ENCODE results near the gene COPS2. TPM values are rescaled to one million over a fixed set of nuclear protein-coding genes. Genes with fewer than 3 reads are reported as not detected.

The COPS2 gene
- total RNA-seq, 2 experiments from 2014 or later: 131 to 136 TPM

GRCh38 chr15:49171790-49172189 lies 16.4 kb upstream of the COPS2 start:
- peaks cover 10% of the 10 kb centered on the region for H3K36me3 Mint-ChIP-seq (ENCODE audit: low read depth)
- no peak for DNase-seq
- ChIA-PET CTCF (interaction anchor here (0.9 kb wide), 1 partner anchor 26 kb away, joined by 3 read pairs; no protein-coding TSS in a partner anchor), POLR2A (interaction anchor here (0.6 to 3.0 kb wide), 3 partner anchors 13 to 152 kb away, joined by 3 to 15 read pairs (median 3); partner anchors contain the start of gene COPS2)
- peaks cover 62% of the 10 kb centered on the region for H3K4me1 Mint-ChIP-seq (ENCODE audit: low read depth)
- H3K27ac Mint-ChIP-seq: peak overlapping the region; percentile 93
- intact Hi-C loops (cut with DNase I, micrococcal nuclease): loop anchor here (2.0 to 10.0 kb wide), 4 partner anchors 17 to 1183 kb away; partner anchors contain the start of genes CEP152 (in 1 of the 2), COPS2 (in 1 of the 2), DTWD1 (in 1 of the 2) and FAM227B (in 1 of the 2)
- Histone ChIP-seq H3K9me3 (ENCODE audit: control insufficient read depth in 1 of 2, insufficient read depth in 1 of 2, low read length in 2 of 2) (no peaks in the 10 kb centered on the region), H3K4me1 (ENCODE audit: insufficient read depth, low read length) (peaks cover 18% of the 10 kb centered on the region), H3K27ac (ENCODE audit: low read depth in 1 of 2, low read length in 2 of 2) (no peak overlapping the region), H3K4me3 (ENCODE audit: low read length) (no peak overlapping the region), H3K36me3 (ENCODE audit: insufficient read depth, low read length) (no peaks in the 10 kb centered on the region), H3K27me3 (ENCODE audit: control insufficient read depth in 1 of 2, insufficient read depth in 2 of 2, low read length in 2 of 2) (no peaks in the 10 kb centered on the region)
- H3K4me3 Mint-ChIP-seq: peak overlapping the region; percentile 92
- H3K9me3 Mint-ChIP-seq: no peaks in the 10 kb centered on the region
- no peak for ATAC-seq (ENCODE audit: poor library complexity)
- TF ChIP-seq CTCF (IDR thresholded peaks at IDR 0.05): no peak
- no peaks in the 10 kb centered on the region for H3K27me3 Mint-ChIP-seq

DNA sequence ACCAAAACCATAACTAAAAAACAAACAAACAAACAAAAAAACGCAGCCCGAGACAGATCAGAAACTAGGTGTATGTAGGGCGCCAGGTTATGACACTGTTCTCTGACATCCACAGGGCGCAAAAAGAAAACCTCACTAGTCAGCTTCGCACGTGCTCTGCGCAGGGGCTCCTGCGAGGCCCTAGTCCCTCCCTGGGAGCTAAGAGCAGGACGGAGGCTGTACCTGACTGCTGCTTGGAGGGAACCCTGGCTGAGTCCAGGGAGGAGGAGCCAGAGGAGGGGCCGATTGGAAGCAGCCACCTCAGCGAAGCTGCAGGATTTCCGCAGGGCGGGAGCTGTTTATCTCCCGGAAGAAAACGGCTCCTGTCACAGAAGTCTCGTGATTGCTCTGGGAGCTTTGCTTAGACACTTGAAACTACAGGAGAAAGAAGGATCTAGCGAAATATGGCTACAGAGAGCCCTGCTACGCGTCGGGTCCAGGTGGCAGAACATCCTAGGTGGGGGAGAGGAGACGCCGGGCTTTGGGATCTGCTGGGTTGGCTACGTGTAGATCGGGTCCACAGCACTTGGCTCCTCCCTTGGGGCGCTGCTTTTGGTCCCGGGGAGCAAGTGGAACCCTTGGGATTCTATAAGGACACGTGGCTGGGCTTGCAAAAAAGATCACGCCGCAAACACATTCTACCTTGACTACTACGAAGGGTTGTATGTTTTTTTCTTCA lies 14.6 kb upstream of the COPS2 start, which contains the start of gene GALK2:
TSS of gene GALK2 (plus strand) at position 368 of the 718 bp plus-strand sequence. CDS start at position 444, 76 bp downstream.
- H3K9me3 Mint-ChIP-seq: no peaks in the 10 kb centered on the region

More for the DNA sequence above, 14.6 kb upstream of the COPS2 start, which contains the start of gene GALK2:
- POLR2A ChIA-PET: interaction anchor here (0.7 to 2.0 kb wide), 11 partner anchors 14 to 1186 kb away, joined by 3 to 71 read pairs (median 5); partner anchors contain the start of genes COPS2, DTWD1, EID1 and FAM227B
- H3K4me1 ChIP-seq (ENCODE audit: insufficient read depth, low read length): peaks cover 18% of the 10 kb centered on the region
- peak within 1 kb of the TSS; percentile 93 for H3K27ac Mint-ChIP-seq
- CTCF ChIA-PET: interaction anchor here (0.6 to 1.0 kb wide), 2 partner anchors 14 to 24 kb away, joined by 3 to 6 read pairs; partner anchors contain the start of gene COPS2
- ATAC-seq (ENCODE audit: poor library complexity) (peak; percentile 98), DNase-seq (peak; percentile 48 to 94 (median 73))
- no peak for TF ChIP-seq CTCF (IDR thresholded peaks at IDR 0.05)
- H3K27ac ChIP-seq (ENCODE audit: low read depth in 1 of 2, low read length in 2 of 2): peak within 1 kb of the TSS; percentile 77 to 88
- peaks cover 52% of the 10 kb centered on the region for H3K4me1 Mint-ChIP-seq (ENCODE audit: low read depth)
- H3K9me3 ChIP-seq (ENCODE audit: control insufficient read depth in 1 of 2, insufficient read depth in 1 of 2, low read length in 2 of 2): no peaks in the 10 kb centered on the region
- H3K27me3 Mint-ChIP-seq: no peaks in the 10 kb centered on the region
- H3K4me3 ChIP-seq (ENCODE audit: low read length): peak within 1 kb of the TSS; percentile 76
- peaks cover 10% of the 10 kb centered on the region for H3K36me3 Mint-ChIP-seq (ENCODE audit: low read depth)
- peak within 1 kb of the TSS; percentile 92 for H3K4me3 Mint-ChIP-seq
- intact Hi-C loops (cut with DNase I, micrococcal nuclease): loop anchor here (1.0 to 10.0 kb wide), 5 partner anchors 15 to 1185 kb away; partner anchors contain the start of genes COPS2 (in 2 of the 2), CEP152 (in 1 of the 2), DTWD1 (in 1 of the 2) and FAM227B (in 1 of the 2)
- no peaks in the 10 kb centered on the region for H3K36me3 ChIP-seq (ENCODE audit: insufficient read depth, low read length)
- H3K27me3 ChIP-seq (ENCODE audit: control insufficient read depth in 1 of 2, insufficient read depth in 2 of 2, low read length in 2 of 2): no peaks in the 10 kb centered on the region
